ENCODE data around the gene CDC42SE1. TPM values are rescaled to one million over a fixed set of nuclear protein-coding genes. Genes with fewer than 3 reads are reported as not detected.

Gene CDC42SE1
- total and polyA plus RNA-seq, 9 of the 15 experiments (the other 6 are each of a cell fraction or from before 2014, with no cell fraction given), result 78.1 to 189 (median 114) TPM

DNA sequence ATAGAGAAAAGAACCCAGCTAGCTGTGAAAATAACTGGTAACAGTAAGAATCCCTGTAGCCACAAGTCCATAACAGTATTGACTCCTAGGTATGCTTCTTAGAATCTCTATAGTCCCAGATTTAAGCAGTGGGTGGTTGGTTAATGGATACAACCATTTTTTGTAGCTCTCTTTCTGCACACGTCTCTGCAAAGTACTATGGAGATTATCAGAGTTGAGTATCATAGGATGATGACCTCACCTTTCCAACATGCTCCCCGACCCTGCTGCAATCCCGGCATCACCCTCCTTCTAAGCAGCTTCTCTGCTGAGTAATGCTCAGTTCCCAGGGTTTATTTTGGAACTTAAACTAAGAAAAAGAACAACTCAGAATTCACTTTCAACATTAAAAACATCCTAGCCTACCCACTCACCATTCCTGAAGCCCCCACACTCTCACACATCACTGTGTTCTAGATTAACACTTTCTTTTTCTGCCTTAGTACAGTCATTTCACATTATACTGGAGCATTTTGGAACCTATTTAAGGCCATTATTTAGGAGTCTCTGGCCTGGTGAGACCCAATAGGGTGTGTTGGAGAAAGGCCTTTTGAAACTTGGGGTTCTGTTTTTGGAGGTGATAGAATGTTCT is 3.4 kb upstream of the CDC42SE1 start (continued):
- TF ChIP-seq, protein P1, sequence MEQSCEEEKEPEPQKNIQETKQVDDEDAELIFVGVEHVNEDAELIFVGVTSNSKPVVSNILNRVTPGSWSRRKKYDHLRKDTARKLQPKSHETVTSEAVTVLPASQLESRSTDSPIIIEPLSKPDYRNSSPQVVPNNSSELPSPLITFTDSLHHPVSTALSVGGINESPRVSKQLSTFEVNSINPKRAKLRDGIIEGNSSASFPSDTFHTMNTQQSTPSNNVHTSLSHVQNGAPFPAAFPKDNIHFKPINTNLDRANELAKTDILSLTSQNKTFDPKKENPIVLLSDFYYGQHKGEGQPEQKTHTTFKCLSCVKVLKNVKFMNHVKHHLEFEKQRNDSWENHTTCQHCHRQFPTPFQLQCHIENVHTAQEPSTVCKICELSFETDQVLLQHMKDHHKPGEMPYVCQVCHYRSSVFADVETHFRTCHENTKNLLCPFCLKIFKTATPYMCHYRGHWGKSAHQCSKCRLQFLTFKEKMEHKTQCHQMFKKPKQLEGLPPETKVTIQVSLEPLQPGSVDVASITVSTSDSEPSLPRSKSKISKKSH (CRISPR knock-in tag; IDR thresholded peaks at IDR 0.05), result no peak
- no peak for TF ChIP-seq MTA2 (IDR thresholded peaks at IDR 0.05; ENCODE audit: low read depth)
- TF ChIP-seq ZNF717 (CRISPR knock-in tag; IDR thresholded peaks at IDR 0.05), result no peak
- TF ChIP-seq, protein P2, sequence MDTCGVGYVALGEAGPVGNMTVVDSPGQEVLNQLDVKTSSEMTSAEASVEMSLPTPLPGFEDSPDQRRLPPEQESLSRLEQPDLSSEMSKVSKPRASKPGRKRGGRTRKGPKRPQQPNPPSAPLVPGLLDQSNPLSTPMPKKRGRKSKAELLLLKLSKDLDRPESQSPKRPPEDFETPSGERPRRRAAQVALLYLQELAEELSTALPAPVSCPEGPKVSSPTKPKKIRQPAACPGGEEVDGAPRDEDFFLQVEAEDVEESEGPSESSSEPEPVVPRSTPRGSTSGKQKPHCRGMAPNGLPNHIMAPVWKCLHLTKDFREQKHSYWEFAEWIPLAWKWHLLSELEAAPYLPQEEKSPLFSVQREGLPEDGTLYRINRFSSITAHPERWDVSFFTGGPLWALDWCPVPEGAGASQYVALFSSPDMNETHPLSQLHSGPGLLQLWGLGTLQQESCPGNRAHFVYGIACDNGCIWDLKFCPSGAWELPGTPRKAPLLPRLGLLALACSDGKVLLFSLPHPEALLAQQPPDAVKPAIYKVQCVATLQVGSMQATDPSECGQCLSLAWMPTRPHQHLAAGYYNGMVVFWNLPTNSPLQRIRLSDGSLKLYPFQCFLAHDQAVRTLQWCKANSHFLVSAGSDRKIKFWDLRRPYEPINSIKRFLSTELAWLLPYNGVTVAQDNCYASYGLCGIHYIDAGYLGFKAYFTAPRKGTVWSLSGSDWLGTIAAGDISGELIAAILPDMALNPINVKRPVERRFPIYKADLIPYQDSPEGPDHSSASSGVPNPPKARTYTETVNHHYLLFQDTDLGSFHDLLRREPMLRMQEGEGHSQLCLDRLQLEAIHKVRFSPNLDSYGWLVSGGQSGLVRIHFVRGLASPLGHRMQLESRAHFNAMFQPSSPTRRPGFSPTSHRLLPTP (IDR thresholded peaks at IDR 0.05; ENCODE audit: borderline replicate concordance, extremely low read depth, insufficient read length), result no peak
- TF ChIP-seq NCOA4 (IDR thresholded peaks at IDR 0.05; ENCODE audit: partially characterized antibody), result no peak
- TF ChIP-seq, protein P3, sequence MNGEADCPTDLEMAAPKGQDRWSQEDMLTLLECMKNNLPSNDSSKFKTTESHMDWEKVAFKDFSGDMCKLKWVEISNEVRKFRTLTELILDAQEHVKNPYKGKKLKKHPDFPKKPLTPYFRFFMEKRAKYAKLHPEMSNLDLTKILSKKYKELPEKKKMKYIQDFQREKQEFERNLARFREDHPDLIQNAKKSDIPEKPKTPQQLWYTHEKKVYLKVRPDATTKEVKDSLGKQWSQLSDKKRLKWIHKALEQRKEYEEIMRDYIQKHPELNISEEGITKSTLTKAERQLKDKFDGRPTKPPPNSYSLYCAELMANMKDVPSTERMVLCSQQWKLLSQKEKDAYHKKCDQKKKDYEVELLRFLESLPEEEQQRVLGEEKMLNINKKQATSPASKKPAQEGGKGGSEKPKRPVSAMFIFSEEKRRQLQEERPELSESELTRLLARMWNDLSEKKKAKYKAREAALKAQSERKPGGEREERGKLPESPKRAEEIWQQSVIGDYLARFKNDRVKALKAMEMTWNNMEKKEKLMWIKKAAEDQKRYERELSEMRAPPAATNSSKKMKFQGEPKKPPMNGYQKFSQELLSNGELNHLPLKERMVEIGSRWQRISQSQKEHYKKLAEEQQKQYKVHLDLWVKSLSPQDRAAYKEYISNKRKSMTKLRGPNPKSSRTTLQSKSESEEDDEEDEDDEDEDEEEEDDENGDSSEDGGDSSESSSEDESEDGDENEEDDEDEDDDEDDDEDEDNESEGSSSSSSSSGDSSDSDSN (IDR thresholded peaks at IDR 0.05; ENCODE audit: borderline replicate concordance in 1 of 2, low read depth in 2 of 2, low read length in 2 of 2), result no peak
- TF ChIP-seq PHF20 (IDR thresholded peaks at IDR 0.05; ENCODE audit: partially characterized antibody), result no peak
- TF ChIP-seq SAP30 (IDR thresholded peaks at IDR 0.05; ENCODE audit: borderline replicate concordance, insufficient read depth, low read depth, low read length, poor library complexity, severe bottlenecking), result no peak
- no peak for TF ChIP-seq GTF2F1 (IDR thresholded peaks at IDR 0.05; ENCODE audit: low read depth, low read length)
- no peak for TF ChIP-seq STAT5A (IDR thresholded peaks at IDR 0.05; ENCODE audit: borderline replicate concordance, low read length)
- no peak for TF ChIP-seq SUPT5H (IDR thresholded peaks at IDR 0.05)
- no peak for TF ChIP-seq HMG20A (CRISPR knock-in tag; conservative IDR thresholded peaks at IDR 0.05)
- TF ChIP-seq HSF4 (CRISPR knock-in tag; IDR thresholded peaks at IDR 0.05; ENCODE audit: borderline replicate concordance), result no peak
- TF ChIP-seq CBX2 (IDR thresholded peaks at IDR 0.05; ENCODE audit: insufficient read depth, low read length, poor library complexity, severe bottlenecking), result no peak
- no peak for TF ChIP-seq CHD1 (IDR thresholded peaks at IDR 0.05; ENCODE audit: low read length)
- peak; percentile 48 for TF ChIP-seq EP400 (IDR thresholded peaks at IDR 0.05)
- no peak for TF ChIP-seq ZKSCAN1 (IDR thresholded peaks at IDR 0.05; ENCODE audit: low read depth, low read length)
- TF ChIP-seq NCOA1 (IDR thresholded peaks at IDR 0.05; ENCODE audit: low read depth), result no peak
- TF ChIP-seq HDGF (IDR thresholded peaks at IDR 0.05), result no peak
- TF ChIP-seq, protein P4, sequence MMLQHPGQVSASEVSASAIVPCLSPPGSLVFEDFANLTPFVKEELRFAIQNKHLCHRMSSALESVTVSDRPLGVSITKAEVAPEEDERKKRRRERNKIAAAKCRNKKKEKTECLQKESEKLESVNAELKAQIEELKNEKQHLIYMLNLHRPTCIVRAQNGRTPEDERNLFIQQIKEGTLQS (IDR thresholded peaks at IDR 0.05), result peak; percentile 99
- TF ChIP-seq, protein P4 (CRISPR knock-in tag; conservative IDR thresholded peaks at IDR 0.05), result peak; percentile 94

Measured in K562 (cell line).